HG03558 (cell line): ENCODE measurements around the gene SRD5A1.

ENCODE experiments used
- ATAC-seq: cut with Tn5 transposase; IDR thresholded peaks from one replicate; pipeline ENCODE4 v1.9.1; 2021; ENCODE audit warnings: moderate number of reproducible peaks; ENCODE audit not compliant: unreplicated experiment; ENCODE audit errors: extremely low read depth

The SRD5A1 gene

DNA sequence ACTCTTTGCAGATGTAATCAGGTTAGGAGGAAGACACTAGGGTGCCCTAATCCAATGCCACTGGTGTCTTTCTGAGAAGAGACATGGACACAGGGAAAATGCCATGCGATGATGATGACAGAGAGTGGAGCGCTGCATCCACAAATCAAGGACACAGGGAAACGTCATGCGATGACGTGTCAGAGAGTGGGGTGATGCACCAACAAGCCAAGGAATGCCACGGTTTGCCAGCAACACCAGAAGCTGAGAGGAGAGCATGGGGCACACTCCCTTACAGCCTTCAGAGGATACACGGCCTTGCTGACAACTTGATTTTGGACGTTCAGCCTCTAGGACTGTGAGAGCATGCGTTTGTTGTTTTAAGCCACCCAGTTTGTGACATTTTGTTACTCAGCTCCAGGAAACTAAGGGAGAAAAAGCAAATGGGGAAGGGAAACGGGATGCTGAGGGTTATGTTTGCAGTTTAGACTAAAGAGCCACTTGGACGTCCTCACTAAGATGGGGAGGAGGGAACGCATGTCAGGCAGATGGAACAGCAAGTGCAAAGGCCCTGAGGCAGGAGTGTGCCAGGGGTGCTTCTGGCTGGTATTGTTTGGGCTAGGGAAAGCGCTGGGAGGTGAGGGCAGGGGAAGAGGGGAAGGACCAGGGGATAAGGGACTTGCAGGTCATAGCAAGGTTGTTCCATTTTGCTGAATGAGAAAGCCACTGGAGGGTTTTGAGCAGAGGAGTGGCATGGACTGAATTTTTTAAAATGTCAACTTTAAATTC, 77.5 kb downstream of the SRD5A1 start:
- no peak for ATAC-seq

DNA sequence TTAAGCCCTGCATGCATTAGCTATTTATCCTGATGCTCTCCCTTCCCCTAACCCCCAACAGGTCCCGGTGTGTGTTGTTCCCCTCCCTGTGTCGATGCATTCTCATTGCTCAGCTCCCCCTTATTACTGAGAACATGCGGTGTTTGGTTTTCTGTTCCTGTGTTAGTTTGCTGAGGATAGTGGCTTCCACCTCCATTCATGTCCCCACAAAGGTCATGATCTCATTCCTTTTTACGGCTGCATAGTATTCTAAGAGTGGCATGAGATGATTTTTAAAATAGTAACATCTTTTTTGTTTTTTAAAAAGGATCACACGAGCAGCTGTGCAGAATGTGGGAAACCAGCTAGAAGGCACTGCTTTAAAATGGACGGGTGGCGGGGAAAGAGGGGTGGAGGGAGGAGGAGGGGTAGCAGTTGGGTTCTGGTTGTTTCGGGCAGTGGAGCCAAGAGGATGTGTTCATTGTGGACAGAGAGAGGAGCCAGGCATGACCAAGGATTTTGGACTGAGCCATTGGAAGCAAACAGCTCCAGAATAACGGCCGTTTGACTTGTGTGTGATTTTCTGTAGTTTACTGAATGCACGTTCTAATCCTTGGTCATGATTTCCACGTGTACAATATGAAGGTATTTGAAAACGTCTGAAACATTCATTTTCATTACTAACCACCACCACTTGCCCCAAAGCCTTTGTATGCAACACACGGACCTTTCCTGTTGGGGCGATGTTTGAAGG, 78.3 kb downstream of the SRD5A1 start:
- no peak for ATAC-seq

GRCh38 chr5:6712142-6712576, 78.9 kb downstream of the SRD5A1 start:
- ATAC-seq, result no peak

GRCh38 chr5:6712577-6713273, 79.5 kb downstream of the SRD5A1 start:
- peak; percentile 33 for ATAC-seq

- ATAC-seq, result peak; percentile 6
Measured at GRCh38 chr5:6713274-6714225, 80.3 kb downstream of the SRD5A1 start, which contains the start of gene TENT4A. TSS of gene TENT4A (plus strand) at chr5:6713432. CDS start at chr5:6713984, 552 bp downstream.

- no peak for ATAC-seq
Measured at GRCh38 chr5:6714226-6715041, 81.2 kb downstream of the SRD5A1 start.

GRCh38 chr5:6715271-6715670, 82.0 kb downstream of the SRD5A1 start:
- no peak for ATAC-seq

DNA sequence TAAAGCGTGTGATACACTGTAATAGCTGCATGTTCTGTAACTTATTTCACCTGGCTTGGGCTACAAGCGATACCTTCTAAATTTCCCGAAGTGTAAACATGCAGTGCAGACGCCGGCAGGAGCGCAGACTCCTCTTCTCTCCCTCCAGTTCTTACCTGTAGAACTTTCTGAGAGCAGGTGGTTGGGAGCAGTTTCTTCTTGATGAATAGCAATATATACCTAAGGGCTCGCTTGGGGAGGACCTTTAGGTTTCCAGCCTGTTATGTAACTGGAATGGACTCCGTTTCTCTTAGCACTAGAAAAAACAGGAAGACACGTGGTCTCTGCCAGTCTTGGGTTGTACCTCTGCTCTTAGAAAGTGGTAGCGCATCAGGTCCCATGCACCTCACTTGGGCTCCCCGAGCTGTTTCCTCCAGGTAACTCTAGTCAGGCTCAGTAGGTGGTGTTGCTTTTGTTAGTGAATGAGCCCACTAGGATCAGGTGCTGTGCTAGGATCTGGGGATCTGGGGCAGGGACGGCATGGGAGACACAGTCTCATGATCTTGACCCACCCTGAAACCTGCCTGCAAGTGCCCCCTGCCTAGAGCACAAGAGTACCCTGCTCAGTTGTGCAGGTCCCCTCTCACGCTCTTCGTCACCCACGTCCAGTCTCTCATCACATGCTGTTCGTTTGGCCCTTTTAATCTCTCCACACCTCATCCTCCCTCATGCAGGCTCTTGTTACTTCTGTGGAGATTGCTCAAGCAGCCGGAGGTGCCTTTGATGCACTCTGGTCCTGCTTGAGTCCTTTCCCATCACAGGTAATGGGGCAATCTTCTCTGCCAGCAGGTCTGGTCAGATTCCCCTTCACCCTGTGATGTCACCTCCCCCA, 82.8 kb downstream of the SRD5A1 start:
- no peak for ATAC-seq

DNA sequence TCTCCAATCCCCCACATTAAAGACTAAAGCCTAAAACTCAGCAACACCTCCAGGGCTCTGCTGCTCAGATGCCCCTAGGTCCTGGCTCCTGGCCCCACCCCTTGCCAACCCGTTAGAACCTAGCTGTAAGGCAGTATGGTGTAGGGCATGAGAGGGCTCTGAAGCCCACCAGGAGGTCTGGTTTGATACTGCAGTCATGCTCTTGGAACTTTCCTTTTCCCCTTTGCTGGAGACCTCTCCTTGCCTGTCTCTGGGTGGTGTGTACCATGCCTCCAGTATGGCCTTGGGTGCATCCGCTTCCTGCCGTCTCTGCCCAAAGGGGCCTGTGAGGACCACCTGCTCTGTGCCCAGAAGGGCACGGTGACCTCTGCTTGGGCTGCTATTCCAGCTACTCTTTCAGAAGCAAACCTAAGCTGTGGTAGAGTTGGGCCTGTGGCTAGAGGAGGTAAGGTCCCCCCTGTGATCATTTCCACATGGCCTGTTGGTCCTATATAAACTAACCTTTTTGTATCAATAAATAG, 83.4 kb downstream of the SRD5A1 start:
- ATAC-seq, result no peak

GRCh38 chr5:6717247-6717646, 84.0 kb downstream of the SRD5A1 start:
- ATAC-seq, result no peak

GRCh38 chr5:6717687-6718086, 84.4 kb downstream of the SRD5A1 start:
- ATAC-seq, result no peak

- ATAC-seq, result no peak
Measured at GRCh38 chr5:6718161-6718681, 85.0 kb downstream of the SRD5A1 start.

- no peak for ATAC-seq
Measured at GRCh38 chr5:6718718-6719117, 85.5 kb downstream of the SRD5A1 start.

DNA sequence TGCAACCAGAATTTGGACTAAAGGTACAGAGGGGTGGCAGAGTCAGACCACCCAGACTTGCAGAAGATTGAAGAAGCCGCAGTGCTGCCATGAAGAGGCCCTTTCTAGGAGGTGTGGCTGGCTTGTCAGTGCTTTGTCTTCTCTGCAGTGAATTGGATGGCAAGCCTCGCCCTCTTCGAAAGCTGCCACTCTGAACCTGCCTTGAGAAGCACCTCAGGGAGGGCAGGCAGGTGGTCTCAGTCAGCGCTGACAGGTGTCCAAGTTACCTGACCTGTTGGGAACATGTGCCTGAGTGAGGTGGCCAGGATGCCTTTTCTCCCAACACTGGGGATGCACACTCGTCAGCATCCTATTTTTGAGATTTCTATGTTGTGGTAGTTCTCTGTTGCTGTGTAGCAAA, 86.2 kb downstream of the SRD5A1 start:
- no peak for ATAC-seq

- no peak for ATAC-seq
Measured at GRCh38 chr5:6719896-6720560, 86.8 kb downstream of the SRD5A1 start.

GRCh38 chr5:6720561-6720921, 87.3 kb downstream of the SRD5A1 start:
- no peak for ATAC-seq

GRCh38 chr5:6721442-6721841, 88.2 kb downstream of the SRD5A1 start:
- ATAC-seq, result no peak
